H1 (cell line): ENCODE measurements around the gene FAM171A1. TPM values are rescaled to one million over a fixed set of nuclear protein-coding genes. Genes with fewer than 3 reads are reported as not detected.

Experiments used
- BRCA1 ChIP-seq: IDR thresholded peaks from 2 replicates; pipeline ENCODE4 v1.6.1; 2012; ENCODE audit warnings: low read depth, low read length, improper control_type of control experiment
- CBX8 ChIP-seq: fragments of 300-800, 300-1000 bp; sonication (generic); IDR thresholded peaks from 2 replicates; pipeline ENCODE4 v1.7.1; 2016; ENCODE audit warnings: low read depth, low read length, borderline replicate concordance
- CHD7 ChIP-seq: fragments of 300-600 bp; sonication (generic); IDR thresholded peaks from 2 replicates; pipeline ENCODE4 v1.7.1; 2012; ENCODE audit warnings: low read length, moderate library complexity, mild to moderate bottlenecking, inconsistent platforms; ENCODE audit not compliant: insufficient replicate concordance
- GTF2F1 ChIP-seq: IDR thresholded peaks from 2 replicates; pipeline ENCODE4 v1.6.1; 2012; ENCODE audit warnings: low read depth, low read length, improper control_type of control experiment, borderline replicate concordance
- JUND ChIP-seq: IDR thresholded peaks from 2 replicates; pipeline ENCODE4 v1.6.1; 2011; ENCODE audit warnings: mild to moderate bottlenecking, improper control_type of control experiment, low read length
- KDM5A ChIP-seq: fragments of 200-600 bp; IDR thresholded peaks from 2 replicates; pipeline ENCODE4 v1.7.1; 2012; ENCODE audit warnings: mild to moderate bottlenecking, low read length, inconsistent platforms, mixed read lengths
- POLR2A ChIP-seq, 2 experiments: IDR thresholded peaks; 1 replicate in 1 of 2; 2 replicates in 1 of 2; pipeline ENCODE4 v1.6.1; 2011; ENCODE audit warnings: low read depth in 2 of 2, low read length in 2 of 2, mild to moderate bottlenecking in 2 of 2; ENCODE audit errors: control extremely low read depth in 1 of 2
- ZNF274 ChIP-seq: IDR thresholded peaks from 2 replicates; pipeline ENCODE4 v1.7.0; 2012; ENCODE audit warnings: low read length, borderline replicate concordance; ENCODE audit errors: extremely low read depth
- polyA plus RNA-seq, 7 experiments: library from polyadenylated mRNA; depleted of rRNA in 3 of 7; stranded (reverse) in 5 of 7; unstranded in 2 of 7; fragments of >200 nt in 5 of 7; fragments of 200-250 nt in 2 of 7; gene quantifications; 1 replicate in 5 of 7; 2 replicates in 1 of 7; 4 replicates in 1 of 7; pipeline versions ENCODE4 v1.2.1 to v1.2.3, GENCODE V29; 2011 to 2013; ENCODE audit warnings: missing spikeins in 2 of 7, mixed read lengths in 2 of 7
- total RNA-seq: library from RNA; stranded (reverse); fragmentation: NEBNext Ultra II Directional; extraction: Animal tissue kit (Norgen Biotek cat#: 25700); gene quantifications from 2 replicates; pipeline ENCODE4 v1.2.1, GENCODE V29; 2021
- TF ChIP-seq, protein P1 (sequence below): IDR thresholded peaks from 2 replicates; pipeline ENCODE4 v1.6.1; 2011; ENCODE audit warnings: low read depth, mild to moderate bottlenecking, low read length; ENCODE audit not compliant: insufficient read depth

FAM171A1 gene
- total and polyA plus RNA-seq, 2 of the 8 experiments (the other 6 are each of a cell fraction or from before 2014, with no cell fraction given): 26.6 to 42.1 TPM

- TF ChIP-seq CHD7 (no peak), GTF2F1 (no peak), BRCA1 (no peak), KDM5A (no peak), JUND (no peak), POLR2A (IDR thresholded peaks at IDR 0.05; ENCODE audit: control extremely low read depth in 1 of 2, low read depth in 2 of 2, low read length in 2 of 2) (no peak), CBX8 (no peak), ZNF274 (no peak)
- TF ChIP-seq, protein P1, sequence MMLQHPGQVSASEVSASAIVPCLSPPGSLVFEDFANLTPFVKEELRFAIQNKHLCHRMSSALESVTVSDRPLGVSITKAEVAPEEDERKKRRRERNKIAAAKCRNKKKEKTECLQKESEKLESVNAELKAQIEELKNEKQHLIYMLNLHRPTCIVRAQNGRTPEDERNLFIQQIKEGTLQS: no peak
These were observed 80.4 kb downstream of the FAM171A1 start (continued) for GRCh38 chr10:15290671-15291070.
